ENCODE results near the gene PHYH. TPM values are rescaled to one million over a fixed set of nuclear protein-coding genes. Genes with fewer than 3 reads are reported as not detected.
A peak's percentile ranks its signal among the peaks of the same experiment; 100 is the strongest.

Gene PHYH
- total RNA-seq, 1 donor from 2014 or later, result 8.3 TPM

GRCh38 chr10:13271552-13272163 lies 28.2 kb downstream of the PHYH start:
- H3K9me3 ChIP-seq (ENCODE audit: insufficient read depth, low read depth, low read length), result no peaks in the 10 kb centered on the region
- DNase-seq (ENCODE audit: low read depth) (no peak), FAIRE-seq (no peak)
- peaks cover 5% of the 10 kb centered on the region for H3K27me3 Mint-ChIP-seq (ENCODE audit: low read depth, unreplicated experiment)
- no peaks in the 10 kb centered on the region for H3K4me1 ChIP-seq (ENCODE audit: insufficient read depth, low read length)
- H3K27me3 ChIP-seq (ENCODE audit: insufficient read depth, low read length), result peaks cover 4% of the 10 kb centered on the region
- peak overlapping the region; percentile 44 for H3K4me2 ChIP-seq (ENCODE audit: low read length)
- H3K79me2 ChIP-seq (ENCODE audit: insufficient read depth, low read length), result no peaks in the 10 kb centered on the region
- H3K9me3 Mint-ChIP-seq (ENCODE audit: unreplicated experiment), result no peaks in the 10 kb centered on the region
- H3K4me3 ChIP-seq (ENCODE audit: insufficient read depth, low read depth, low read length), result no peak overlapping the region
- no peaks in the 10 kb centered on the region for H3K4me1 Mint-ChIP-seq (ENCODE audit: low read depth, unreplicated experiment)
- no peak overlapping the region for H3K27ac ChIP-seq (ENCODE audit: low read depth, low read length)
- no peak overlapping the region for H3K9ac ChIP-seq (ENCODE audit: low read length)
- H3K4me3 Mint-ChIP-seq (ENCODE audit: unreplicated experiment), result no peak overlapping the region
- peak overlapping the region; percentile 44 for H2AFZ ChIP-seq (ENCODE audit: low read depth, low read length)
- H3K36me3 ChIP-seq (ENCODE audit: insufficient read depth, low read length), result no peaks in the 10 kb centered on the region
- H3K27ac Mint-ChIP-seq (ENCODE audit: unreplicated experiment), result no peak overlapping the region
- TF ChIP-seq CTCF (IDR thresholded peaks at IDR 0.05; ENCODE audit: insufficient read depth, low read depth, low read length), result peak; percentile 26
- TF ChIP-seq EZH2 (IDR thresholded peaks at IDR 0.05; ENCODE audit: insufficient read depth, low read length), result no peak
- H3K36me3 Mint-ChIP-seq (ENCODE audit: low read depth, unreplicated experiment), result no peaks in the 10 kb centered on the region
- no peaks in the 10 kb centered on the region for H4K20me1 ChIP-seq (ENCODE audit: insufficient read depth, low read length)

GRCh38 chr10:13270877-13271551 lies 28.9 kb downstream of the PHYH start:
- H3K4me3 Mint-ChIP-seq (ENCODE audit: unreplicated experiment), result no peak overlapping the region
- no peak overlapping the region for H3K27ac Mint-ChIP-seq (ENCODE audit: unreplicated experiment)
- no peaks in the 10 kb centered on the region for H3K4me1 ChIP-seq (ENCODE audit: insufficient read depth, low read length)
- peaks cover 4% of the 10 kb centered on the region for H3K27me3 ChIP-seq (ENCODE audit: insufficient read depth, low read length)
- no peaks in the 10 kb centered on the region for H3K36me3 ChIP-seq (ENCODE audit: insufficient read depth, low read length)
- H3K4me2 ChIP-seq (ENCODE audit: low read length), result no peak overlapping the region
- H3K9ac ChIP-seq (ENCODE audit: low read length), result no peak overlapping the region
- no peaks in the 10 kb centered on the region for H3K9me3 ChIP-seq (ENCODE audit: insufficient read depth, low read depth, low read length)
- DNase-seq (ENCODE audit: low read depth) (peak; percentile 23), FAIRE-seq (no peak)
- no peak overlapping the region for H3K27ac ChIP-seq (ENCODE audit: low read depth, low read length)
- H4K20me1 ChIP-seq (ENCODE audit: insufficient read depth, low read length), result no peaks in the 10 kb centered on the region
- TF ChIP-seq CTCF (IDR thresholded peaks at IDR 0.05; ENCODE audit: insufficient read depth, low read depth, low read length) (no peak), EZH2 (IDR thresholded peaks at IDR 0.05; ENCODE audit: insufficient read depth, low read length) (no peak)
- H3K36me3 Mint-ChIP-seq (ENCODE audit: low read depth, unreplicated experiment), result no peaks in the 10 kb centered on the region
- H3K4me3 ChIP-seq (ENCODE audit: insufficient read depth, low read depth, low read length), result no peak overlapping the region
- H3K9me3 Mint-ChIP-seq (ENCODE audit: unreplicated experiment), result no peaks in the 10 kb centered on the region
- peaks cover 6% of the 10 kb centered on the region for H3K27me3 Mint-ChIP-seq (ENCODE audit: low read depth, unreplicated experiment)
- no peaks in the 10 kb centered on the region for H3K79me2 ChIP-seq (ENCODE audit: insufficient read depth, low read length)
- H2AFZ ChIP-seq (ENCODE audit: low read depth, low read length), result peak overlapping the region; percentile 44
- H3K4me1 Mint-ChIP-seq (ENCODE audit: low read depth, unreplicated experiment), result no peaks in the 10 kb centered on the region

DNA sequence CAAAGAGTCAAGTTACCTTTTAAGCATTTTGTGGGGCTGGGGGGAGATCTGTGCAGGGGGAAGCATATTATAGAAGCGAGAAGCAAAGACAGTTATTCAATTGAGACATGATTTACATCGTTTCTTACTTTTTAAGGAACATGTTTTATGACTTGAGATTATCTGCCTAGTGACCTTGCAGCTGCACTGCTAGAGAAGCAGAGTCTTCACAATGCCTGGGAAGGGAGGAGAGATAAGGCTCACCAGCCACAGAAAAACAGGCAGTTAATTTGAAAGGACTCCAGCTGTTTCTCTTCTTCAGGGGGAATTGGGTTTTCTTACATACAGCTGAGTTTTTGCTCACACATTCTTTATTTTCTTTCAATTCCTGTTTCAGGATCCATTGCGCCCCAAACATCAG lies 31.0 kb downstream of the PHYH start:
- Mint-ChIP-seq H3K4me1 (ENCODE audit: low read depth, unreplicated experiment) (no peaks in the 10 kb centered on the region), H3K4me3 (ENCODE audit: unreplicated experiment) (no peak overlapping the region), H3K36me3 (ENCODE audit: low read depth, unreplicated experiment) (no peaks in the 10 kb centered on the region), H3K27ac (ENCODE audit: unreplicated experiment) (no peak overlapping the region), H3K9me3 (ENCODE audit: unreplicated experiment) (no peaks in the 10 kb centered on the region), H3K27me3 (ENCODE audit: low read depth, unreplicated experiment) (peaks cover 15% of the 10 kb centered on the region)
- Histone ChIP-seq H4K20me1 (ENCODE audit: insufficient read depth, low read length) (no peaks in the 10 kb centered on the region), H3K9ac (ENCODE audit: low read length) (no peak overlapping the region), H3K27me3 (ENCODE audit: insufficient read depth, low read length) (peaks cover 8% of the 10 kb centered on the region), H3K4me1 (ENCODE audit: insufficient read depth, low read length) (no peaks in the 10 kb centered on the region), H3K36me3 (ENCODE audit: insufficient read depth, low read length) (no peaks in the 10 kb centered on the region), H3K9me3 (ENCODE audit: insufficient read depth, low read depth, low read length) (no peaks in the 10 kb centered on the region), H3K79me2 (ENCODE audit: insufficient read depth, low read length) (no peaks in the 10 kb centered on the region), H3K4me2 (ENCODE audit: low read length) (no peak overlapping the region), H2AFZ (ENCODE audit: low read depth, low read length) (no peak overlapping the region), H3K4me3 (ENCODE audit: insufficient read depth, low read depth, low read length) (no peak overlapping the region), H3K27ac (ENCODE audit: low read depth, low read length) (no peak overlapping the region)
- TF ChIP-seq CTCF (IDR thresholded peaks at IDR 0.05; ENCODE audit: insufficient read depth, low read depth, low read length) (no peak), EZH2 (IDR thresholded peaks at IDR 0.05; ENCODE audit: insufficient read depth, low read length) (no peak)
- FAIRE-seq (no peak), DNase-seq (ENCODE audit: low read depth) (no peak)

Data from astrocyte (in vitro differentiated cells and primary cell).